HEK293 (cell line): Measurements from ENCODE around the gene SLC2A3.
"Not testable (repeated sequence)": the region's sequence is repeated elsewhere in the genome, so short reads cannot be mapped to it uniquely, and the experiment has no call there.

ENCODE experiments used
- ATF2 ChIP-seq: fragments of 450-650 bp; formaldehyde crosslinking; IDR thresholded peaks from 2 replicates; pipeline ENCODE4 v1.5.1; 2016; ENCODE audit warnings: missing biosample characterization, missing genetic modification characterization, low read depth
- CTCF ChIP-seq: fragments of 450-650 bp; formaldehyde crosslinking; IDR thresholded peaks from 2 replicates; pipeline ENCODE4 v1.5.1; 2016; ENCODE audit warnings: missing biosample characterization, missing genetic modification characterization
- SP2 ChIP-seq: fragments of 450-650 bp; formaldehyde crosslinking; IDR thresholded peaks from 2 replicates; pipeline ENCODE4 v1.5.1; 2016; ENCODE audit warnings: missing biosample characterization, missing genetic modification characterization
- TCF7L2 ChIP-seq: IDR thresholded peaks from 2 replicates; pipeline ENCODE4 v1.6.1; 2011; ENCODE audit warnings: low read depth, mild to moderate bottlenecking, inconsistent platforms, low read length, moderate library complexity, borderline replicate concordance
- YY1 ChIP-seq: fragments of 450-650 bp; formaldehyde crosslinking; IDR thresholded peaks from 2 replicates; pipeline ENCODE4 v1.5.1; 2018; ENCODE audit warnings: missing biosample characterization, missing genetic modification characterization
- ZBTB7A ChIP-seq: fragments of 450-650 bp; formaldehyde crosslinking; IDR thresholded peaks from 2 replicates; pipeline ENCODE4 v1.5.1; 2016; ENCODE audit warnings: low read depth, missing biosample characterization, missing genetic modification characterization
- ZBTB8A ChIP-seq: fragments of 450-650 bp; formaldehyde crosslinking; IDR thresholded peaks from 2 replicates; pipeline ENCODE4 v1.5.1; 2016; ENCODE audit warnings: missing biosample characterization, missing genetic modification characterization
- ZNF146 ChIP-seq: fragments of 450-650 bp; formaldehyde crosslinking; IDR thresholded peaks from 2 replicates; pipeline ENCODE4 v1.5.1; 2016; ENCODE audit warnings: missing biosample characterization, missing genetic modification characterization
- ZNF335 ChIP-seq: fragments of 450-650 bp; formaldehyde crosslinking; conservative IDR thresholded peaks from 2 replicates; pipeline ENCODE4 v1.5.1; 2016; ENCODE audit warnings: missing biosample characterization, missing genetic modification characterization
- ZNF518A ChIP-seq: fragments of 450-650 bp; formaldehyde crosslinking; conservative IDR thresholded peaks from 2 replicates; pipeline ENCODE4 v1.5.1; 2016; ENCODE audit warnings: low read depth, missing biosample characterization, missing genetic modification characterization
- ZNF785 ChIP-seq: fragments of 450-650 bp; formaldehyde crosslinking; IDR thresholded peaks from 2 replicates; pipeline ENCODE4 v1.5.1; 2016; ENCODE audit warnings: missing biosample characterization, missing genetic modification characterization
- ZXDB ChIP-seq: fragments of 450-650 bp; formaldehyde crosslinking; IDR thresholded peaks from 2 replicates; pipeline ENCODE4 v1.5.1; 2016; ENCODE audit warnings: missing biosample characterization, missing genetic modification characterization

GRCh38 chr12:7983019-7983418 is 47.0 kb upstream of the SLC2A3 start:
- TF ChIP-seq CTCF (tag by site-specific recombination); ZNF785 (tag by site-specific recombination); SP2 (tag by site-specific recombination); ZBTB8A (tag by site-specific recombination); ZXDB (tag by site-specific recombination); TCF7L2; ZNF335 (tag by site-specific recombination); ZBTB7A (tag by site-specific recombination); ZNF518A (tag by site-specific recombination); YY1 (tag by site-specific recombination); ZNF146; ATF2 (tag by site-specific recombination): not testable (repeated sequence)
